ENCODE results near the gene LCNL1. TPM values are rescaled to one million over a fixed set of nuclear protein-coding genes. Genes with fewer than 3 reads are reported as not detected.

LCNL1 gene
- total and polyA plus RNA-seq, 10 of the 15 experiments (the other 5 are each of a cell fraction or from before 2014, with no cell fraction given) = not detected

DNA sequence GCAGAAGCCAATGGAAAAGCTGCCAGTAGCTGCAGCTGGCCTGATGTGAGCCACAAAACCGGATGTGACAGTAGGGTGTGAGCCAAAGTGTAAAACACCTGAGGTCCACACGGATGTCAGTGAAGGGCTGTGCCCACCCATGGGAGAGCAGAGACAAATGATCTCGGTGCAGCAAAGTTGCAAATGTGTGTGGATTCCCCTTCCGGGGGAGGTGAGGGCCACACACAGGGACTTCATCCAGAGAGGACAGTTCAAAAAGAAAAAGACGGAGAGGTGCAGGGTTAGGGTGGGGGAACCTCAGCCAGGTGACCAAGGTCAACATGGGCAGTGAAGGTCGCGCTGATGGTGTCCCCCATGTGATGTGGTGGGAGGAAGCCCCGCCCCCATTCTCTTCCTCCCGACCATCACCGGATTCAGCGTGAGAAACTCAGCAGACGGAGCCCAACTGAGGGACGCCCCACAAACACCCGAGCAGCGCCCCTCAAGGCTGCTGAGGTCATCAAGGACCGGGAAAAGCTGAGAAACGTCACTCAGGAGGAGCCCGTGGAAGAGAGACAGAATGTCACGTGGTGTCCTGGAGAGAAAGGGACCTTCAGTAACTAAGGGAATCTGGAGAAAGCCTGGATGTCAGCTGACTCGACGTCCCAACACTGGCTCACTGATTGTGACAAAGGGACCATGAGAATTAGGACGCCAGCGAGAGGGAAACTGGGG, 16.9 kb upstream of the LCNL1 start:
- peaks cover 7% of the 10 kb centered on the region for H3K4me1 ChIP-seq (ENCODE audit: control insufficient read depth, insufficient read depth, low read length)
- 22% methylated on average over 23 of the region's 23 CpGs for WGBS (ENCODE audit: insufficient coverage, insufficient replicate concordance, low lambda C conversion rate, missing lambda C conversion rate)
- no TSS peak for BruUV-seq (replicated peaks)
- H3K36me3 ChIP-seq (ENCODE audit: control insufficient read depth in 2 of 2, insufficient read depth in 2 of 2, low read length in 1 of 2) = no peaks in the 10 kb centered on the region
- no peak for DNase-seq (ENCODE audit: low read depth, low spot score)
- no peak overlapping the region for H3K27ac ChIP-seq (ENCODE audit: control insufficient read depth, insufficient read depth)
- FAIRE-seq = no peak
- intact Hi-C loops (cut with micrococcal nuclease; ENCODE audit: unreplicated experiment) (no loop called here), in situ Hi-C loops (cut with MboI) (no loop called here)
- H2AFZ ChIP-seq (ENCODE audit: control insufficient read depth, low read depth, low read length) = peak overlapping the region; percentile 29; the same call in 1 of the 2 replicates
- H4K20me1 ChIP-seq (ENCODE audit: control insufficient read depth, insufficient read depth) = no peaks in the 10 kb centered on the region; the same call in 1 of the 2 replicates
- H3K27me3 ChIP-seq (replicated peaks in 1 of 2; ENCODE audit: control insufficient read depth in 2 of 2, insufficient read depth in 2 of 2, low read length in 1 of 2) = no peaks in the 10 kb centered on the region
- no peak overlapping the region for H3K9ac ChIP-seq (ENCODE audit: control insufficient read depth, insufficient read depth, low read length)
- SMC1A ChIA-PET (ENCODE audit: uncharacterized antibody, unreplicated experiment) = interaction anchor here (1.0 to 1.1 kb wide), 3 partner anchors 13 to 26 kb away, joined by 3 read pairs; partner anchors contain the start of gene PAXX
- H3K9me3 ChIP-seq (replicated peaks; ENCODE audit: control insufficient read depth, insufficient read depth, low read length) = no peaks in the 10 kb centered on the region
- POLR2A ChIA-PET = interaction anchor here (0.6 to 0.7 kb wide), 3 partner anchors 27 to 140 kb away, joined by 3 to 4 read pairs (median 4); no protein-coding TSS in a partner anchor
- no peaks in the 10 kb centered on the region for H3K79me2 ChIP-seq (ENCODE audit: control insufficient read depth, insufficient read depth, low read length)
- H3K4me2 ChIP-seq (ENCODE audit: control insufficient read depth, insufficient read depth) = peak overlapping the region; percentile 68; the same call in 1 of the 2 replicates
- CTCF ChIA-PET = interaction anchor here (0.6 kb wide), 1 partner anchor 105 kb away, joined by 3 read pairs; no protein-coding TSS in a partner anchor
- peak; percentile 78 for ATAC-seq
- RAD21 ChIA-PET (ENCODE audit: unreplicated experiment) = interaction anchor here (1.7 to 2.4 kb wide), 2 partner anchors 18 to 34 kb away, joined by 7 to 10 read pairs; no protein-coding TSS in a partner anchor
- no peak overlapping the region for H3K4me3 ChIP-seq
- TF ChIP-seq CEBPB (IDR thresholded peaks at IDR 0.05; ENCODE audit: borderline replicate concordance in 1 of 2, low read depth in 2 of 2, low read length in 2 of 2) = no peak
- TF ChIP-seq YY1 (IDR thresholded peaks at IDR 0.05; ENCODE audit: low read depth, low read length) = no peak
- peak; percentile 84 for TF ChIP-seq RAD51 (IDR thresholded peaks at IDR 0.05)
- no peak for TF ChIP-seq RAD21 (IDR thresholded peaks at IDR 0.05; ENCODE audit: insufficient read depth, low read depth, low read length)
- no peak for TF ChIP-seq JUNB (IDR thresholded peaks at IDR 0.05)
- 0 out of 2 replicates have a peak, but pooled peaks have one; percentile 22 for TF ChIP-seq DPF2 (IDR thresholded peaks at IDR 0.05)
- TF ChIP-seq NR2F1 (conservative IDR thresholded peaks at IDR 0.05) = peak; percentile 66; the same call in 1 of the 2 replicates
- no peak for TF ChIP-seq MYB (IDR thresholded peaks at IDR 0.05; ENCODE audit: borderline replicate concordance, low read depth, low read length)
- TF ChIP-seq RELA (IDR thresholded peaks at IDR 0.05; ENCODE audit: borderline replicate concordance, partially characterized antibody) = no peak
- TF ChIP-seq PML (IDR thresholded peaks at IDR 0.05; ENCODE audit: low read length) = no peak
- TF ChIP-seq, protein P1, sequence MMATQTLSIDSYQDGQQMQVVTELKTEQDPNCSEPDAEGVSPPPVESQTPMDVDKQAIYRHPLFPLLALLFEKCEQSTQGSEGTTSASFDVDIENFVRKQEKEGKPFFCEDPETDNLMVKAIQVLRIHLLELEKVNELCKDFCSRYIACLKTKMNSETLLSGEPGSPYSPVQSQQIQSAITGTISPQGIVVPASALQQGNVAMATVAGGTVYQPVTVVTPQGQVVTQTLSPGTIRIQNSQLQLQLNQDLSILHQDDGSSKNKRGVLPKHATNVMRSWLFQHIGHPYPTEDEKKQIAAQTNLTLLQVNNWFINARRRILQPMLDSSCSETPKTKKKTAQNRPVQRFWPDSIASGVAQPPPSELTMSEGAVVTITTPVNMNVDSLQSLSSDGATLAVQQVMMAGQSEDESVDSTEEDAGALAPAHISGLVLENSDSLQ (IDR thresholded peaks at IDR 0.05) = peak; percentile 34; the same call in 1 of the 2 replicates
- no peak for TF ChIP-seq RB1 (IDR thresholded peaks at IDR 0.05; ENCODE audit: borderline replicate concordance)
- no peak for TF ChIP-seq SIX5 (IDR thresholded peaks at IDR 0.05; ENCODE audit: low read depth, low read length, severe bottlenecking)
- no peak for TF ChIP-seq ZBTB4 (CRISPR knock-in tag; IDR thresholded peaks at IDR 0.05)
- TF ChIP-seq, protein P2, sequence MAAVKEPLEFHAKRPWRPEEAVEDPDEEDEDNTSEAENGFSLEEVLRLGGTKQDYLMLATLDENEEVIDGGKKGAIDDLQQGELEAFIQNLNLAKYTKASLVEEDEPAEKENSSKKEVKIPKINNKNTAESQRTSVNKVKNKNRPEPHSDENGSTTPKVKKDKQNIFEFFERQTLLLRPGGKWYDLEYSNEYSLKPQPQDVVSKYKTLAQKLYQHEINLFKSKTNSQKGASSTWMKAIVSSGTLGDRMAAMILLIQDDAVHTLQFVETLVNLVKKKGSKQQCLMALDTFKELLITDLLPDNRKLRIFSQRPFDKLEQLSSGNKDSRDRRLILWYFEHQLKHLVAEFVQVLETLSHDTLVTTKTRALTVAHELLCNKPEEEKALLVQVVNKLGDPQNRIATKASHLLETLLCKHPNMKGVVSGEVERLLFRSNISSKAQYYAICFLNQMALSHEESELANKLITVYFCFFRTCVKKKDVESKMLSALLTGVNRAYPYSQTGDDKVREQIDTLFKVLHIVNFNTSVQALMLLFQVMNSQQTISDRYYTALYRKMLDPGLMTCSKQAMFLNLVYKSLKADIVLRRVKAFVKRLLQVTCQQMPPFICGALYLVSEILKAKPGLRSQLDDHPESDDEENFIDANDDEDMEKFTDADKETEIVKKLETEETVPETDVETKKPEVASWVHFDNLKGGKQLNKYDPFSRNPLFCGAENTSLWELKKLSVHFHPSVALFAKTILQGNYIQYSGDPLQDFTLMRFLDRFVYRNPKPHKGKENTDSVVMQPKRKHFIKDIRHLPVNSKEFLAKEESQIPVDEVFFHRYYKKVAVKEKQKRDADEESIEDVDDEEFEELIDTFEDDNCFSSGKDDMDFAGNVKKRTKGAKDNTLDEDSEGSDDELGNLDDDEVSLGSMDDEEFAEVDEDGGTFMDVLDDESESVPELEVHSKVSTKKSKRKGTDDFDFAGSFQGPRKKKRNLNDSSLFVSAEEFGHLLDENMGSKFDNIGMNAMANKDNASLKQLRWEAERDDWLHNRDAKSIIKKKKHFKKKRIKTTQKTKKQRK (IDR thresholded peaks at IDR 0.05; ENCODE audit: low read depth, low read length) = no peak
